ENCODE results near the gene DAZAP1.

GRCh38 chr19:1452802-1453524, 45.6 kb downstream of the DAZAP1 start:
- TF ChIP-seq NFE2L2 (IDR thresholded peaks at IDR 0.05; ENCODE audit: low read depth, low read length): no peak
- TF ChIP-seq, protein P1, sequence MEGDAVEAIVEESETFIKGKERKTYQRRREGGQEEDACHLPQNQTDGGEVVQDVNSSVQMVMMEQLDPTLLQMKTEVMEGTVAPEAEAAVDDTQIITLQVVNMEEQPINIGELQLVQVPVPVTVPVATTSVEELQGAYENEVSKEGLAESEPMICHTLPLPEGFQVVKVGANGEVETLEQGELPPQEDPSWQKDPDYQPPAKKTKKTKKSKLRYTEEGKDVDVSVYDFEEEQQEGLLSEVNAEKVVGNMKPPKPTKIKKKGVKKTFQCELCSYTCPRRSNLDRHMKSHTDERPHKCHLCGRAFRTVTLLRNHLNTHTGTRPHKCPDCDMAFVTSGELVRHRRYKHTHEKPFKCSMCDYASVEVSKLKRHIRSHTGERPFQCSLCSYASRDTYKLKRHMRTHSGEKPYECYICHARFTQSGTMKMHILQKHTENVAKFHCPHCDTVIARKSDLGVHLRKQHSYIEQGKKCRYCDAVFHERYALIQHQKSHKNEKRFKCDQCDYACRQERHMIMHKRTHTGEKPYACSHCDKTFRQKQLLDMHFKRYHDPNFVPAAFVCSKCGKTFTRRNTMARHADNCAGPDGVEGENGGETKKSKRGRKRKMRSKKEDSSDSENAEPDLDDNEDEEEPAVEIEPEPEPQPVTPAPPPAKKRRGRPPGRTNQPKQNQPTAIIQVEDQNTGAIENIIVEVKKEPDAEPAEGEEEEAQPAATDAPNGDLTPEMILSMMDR (conservative IDR thresholded peaks at IDR 0.05; ENCODE audit: low read depth, low read length): no peak
- no peak for TF ChIP-seq USF2 (IDR thresholded peaks at IDR 0.05; ENCODE audit: low read depth, low read length)
